GM10847 (cell line): ENCODE measurements around the gene NLRP9.

ENCODE experiments used
- POLR2A ChIP-seq: IDR thresholded peaks from 2 replicates; pipeline ENCODE4 v1.6.1; 2011; ENCODE audit not compliant: insufficient read length; ENCODE audit errors: extremely low read depth

NLRP9 gene

DNA sequence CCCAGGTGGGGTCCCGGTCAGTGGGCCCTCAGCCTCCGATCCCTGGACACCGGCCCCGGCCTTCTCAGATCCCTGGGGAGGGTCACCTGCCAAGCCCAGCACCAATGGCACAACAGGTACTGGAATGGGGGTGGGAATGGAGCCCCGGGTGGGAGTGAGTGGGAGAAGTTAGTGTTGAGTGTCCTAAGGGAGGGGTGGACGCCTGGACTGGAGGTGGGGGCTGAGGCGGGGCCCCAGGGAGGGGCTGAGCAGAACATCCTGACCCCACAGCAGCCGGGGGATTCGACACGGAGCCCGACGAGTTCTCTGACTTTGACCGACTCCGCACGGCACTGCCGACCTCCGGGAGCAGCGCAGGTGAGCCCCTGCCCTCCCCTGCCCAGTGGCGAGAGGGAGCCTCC is 45.5 kb downstream of the NLRP9 start:
- TF ChIP-seq POLR2A: no peak

- TF ChIP-seq POLR2A: no peak
These were observed 46.4 kb downstream of the NLRP9 start for GRCh38 chr19:55691561-55692481.

- no peak for TF ChIP-seq POLR2A
These were observed 47.2 kb downstream of the NLRP9 start for GRCh38 chr19:55690769-55691545.

- no peak for TF ChIP-seq POLR2A
These were observed 48.0 kb downstream of the NLRP9 start for GRCh38 chr19:55690109-55690768.

- TF ChIP-seq POLR2A: no peak
These were observed 48.6 kb downstream of the NLRP9 start for GRCh38 chr19:55689411-55690108.

- TF ChIP-seq POLR2A: no peak
These were observed 49.6 kb downstream of the NLRP9 start for GRCh38 chr19:55688422-55689218.

GRCh38 chr19:55687281-55688201 is 50.7 kb downstream of the NLRP9 start:
- no peak for TF ChIP-seq POLR2A

DNA sequence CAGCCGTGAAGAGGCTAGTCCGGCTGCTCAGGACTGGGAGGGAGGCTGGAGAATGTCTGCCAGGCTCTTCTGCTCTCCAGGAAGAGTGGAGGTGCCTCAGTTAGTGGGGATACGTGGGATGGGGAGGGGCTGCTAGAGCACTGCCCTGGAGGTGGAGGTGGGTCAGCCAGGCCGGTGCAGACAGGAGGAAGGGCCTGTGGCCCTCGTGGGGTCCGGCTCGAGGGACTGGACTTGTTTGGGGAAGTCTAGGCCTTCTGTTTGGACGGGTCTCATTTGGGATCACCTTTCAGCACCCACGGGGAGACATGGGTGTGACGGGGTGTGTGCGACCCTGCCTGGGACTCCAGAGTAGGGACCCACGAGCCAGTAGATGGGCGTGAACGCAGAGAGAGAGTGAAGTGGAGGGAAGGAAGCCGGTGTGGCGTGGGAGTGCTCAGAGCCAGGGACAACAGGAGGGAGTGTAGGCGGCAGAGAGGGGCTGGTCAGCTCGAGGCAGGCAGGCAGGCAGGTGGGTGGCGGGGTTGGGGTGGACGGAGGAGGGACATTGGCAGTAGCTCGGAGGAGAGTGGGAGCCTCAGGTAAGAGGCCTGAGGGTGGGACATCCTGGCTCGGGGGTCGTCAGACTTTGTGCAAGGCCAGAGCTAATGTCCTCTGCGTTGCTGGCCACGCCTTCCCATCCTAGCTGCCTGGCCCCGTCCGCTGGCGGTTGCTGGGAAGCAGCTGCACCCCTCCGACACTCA is 51.7 kb downstream of the NLRP9 start:
- TF ChIP-seq POLR2A: no peak

GRCh38 chr19:55685776-55686175 is 52.4 kb downstream of the NLRP9 start:
- no peak for TF ChIP-seq POLR2A

GRCh38 chr19:55684946-55685681 is 53.1 kb downstream of the NLRP9 start:
- TF ChIP-seq POLR2A: no peak

- no peak for TF ChIP-seq POLR2A
These were observed 54.5 kb downstream of the NLRP9 start for GRCh38 chr19:55683449-55684261.
